MCF 10A (cell line): ENCODE measurements around the gene ADGRD1. TPM values are rescaled to one million over a fixed set of nuclear protein-coding genes. Genes with fewer than 3 reads are reported as not detected.

ENCODE experiments used
- BruUV-seq: library from RNA; stranded (reverse); fragments of 400-500 nt; replicated peaks from 2 replicates; lab custom pipeline; 2021; lab: Mats Ljungman, UMichigan
- CTCF ChIA-PET: fragments of 300-600 bp; sonication (Branson Sonifier 250); formaldehyde crosslinking; extraction: SDS; loops from one replicate; lab custom pipeline; 2021; ENCODE audit warnings: antibody characterized with exemption, inconsistent platforms; lab: Yijun Ruan, JAX
- POLR2A ChIA-PET: fragments of 300-600, 350-650 bp; sonication (Branson Sonifier 250); formaldehyde crosslinking; extraction: SDS; loops from one replicate; lab custom pipeline; 2020; ENCODE audit warnings: antibody characterized with exemption, inconsistent platforms; lab: Yijun Ruan, JAX
- DNase-seq: peaks from one replicate; pipeline ENCODE4 v3.0.0-alpha.2; 2018; ENCODE audit not compliant: unreplicated experiment
- H3K27ac Mint-ChIP-seq: one replicate; pipeline ENCODE4 v1.8.0; 2022; ENCODE audit warnings: mild to moderate bottlenecking, low read depth, mixed read lengths; ENCODE audit not compliant: unreplicated experiment
- H3K27me3 Mint-ChIP-seq: one replicate; pipeline ENCODE4 v1.8.0; 2022; ENCODE audit warnings: mixed read lengths; ENCODE audit not compliant: insufficient read depth, unreplicated experiment
- H3K36me3 Mint-ChIP-seq: one replicate; pipeline ENCODE4 v1.8.0; 2022; ENCODE audit warnings: mild to moderate bottlenecking, moderate library complexity, mixed read lengths; ENCODE audit not compliant: insufficient read depth, unreplicated experiment
- H3K4me1 Mint-ChIP-seq: one replicate; pipeline ENCODE4 v1.8.0; 2022; ENCODE audit warnings: mixed read lengths; ENCODE audit not compliant: insufficient read depth, unreplicated experiment
- H3K4me3 Mint-ChIP-seq: one replicate; pipeline ENCODE4 v1.8.0; 2022; ENCODE audit warnings: mild to moderate bottlenecking, moderate library complexity, mixed read lengths; ENCODE audit not compliant: unreplicated experiment
- H3K9me3 Mint-ChIP-seq: one replicate; pipeline ENCODE4 v1.8.0; 2022; ENCODE audit warnings: mixed read lengths; ENCODE audit not compliant: unreplicated experiment
- CTCF ChIP-seq: fragments of 200-600 bp; IDR thresholded peaks from one replicate; pipeline ENCODE4 v1.8.0; 2022; ENCODE audit warnings: antibody characterized with exemption, mild to moderate bottlenecking; ENCODE audit not compliant: unreplicated experiment
- intact Hi-C: fragments of 100-400 bp; cut with micrococcal nuclease; formaldehyde crosslinking; loops from 2 replicates; pipeline ENCODE4 v1.14.1; 2022
- total RNA-seq: library from RNA; stranded (reverse); gene quantifications from 2 replicates; pipeline ENCODE4 v1.2.3, GENCODE V29; 2022

ADGRD1 gene
- total RNA-seq, 1 experiment from 2014 or later, result 0.68 TPM

DNA sequence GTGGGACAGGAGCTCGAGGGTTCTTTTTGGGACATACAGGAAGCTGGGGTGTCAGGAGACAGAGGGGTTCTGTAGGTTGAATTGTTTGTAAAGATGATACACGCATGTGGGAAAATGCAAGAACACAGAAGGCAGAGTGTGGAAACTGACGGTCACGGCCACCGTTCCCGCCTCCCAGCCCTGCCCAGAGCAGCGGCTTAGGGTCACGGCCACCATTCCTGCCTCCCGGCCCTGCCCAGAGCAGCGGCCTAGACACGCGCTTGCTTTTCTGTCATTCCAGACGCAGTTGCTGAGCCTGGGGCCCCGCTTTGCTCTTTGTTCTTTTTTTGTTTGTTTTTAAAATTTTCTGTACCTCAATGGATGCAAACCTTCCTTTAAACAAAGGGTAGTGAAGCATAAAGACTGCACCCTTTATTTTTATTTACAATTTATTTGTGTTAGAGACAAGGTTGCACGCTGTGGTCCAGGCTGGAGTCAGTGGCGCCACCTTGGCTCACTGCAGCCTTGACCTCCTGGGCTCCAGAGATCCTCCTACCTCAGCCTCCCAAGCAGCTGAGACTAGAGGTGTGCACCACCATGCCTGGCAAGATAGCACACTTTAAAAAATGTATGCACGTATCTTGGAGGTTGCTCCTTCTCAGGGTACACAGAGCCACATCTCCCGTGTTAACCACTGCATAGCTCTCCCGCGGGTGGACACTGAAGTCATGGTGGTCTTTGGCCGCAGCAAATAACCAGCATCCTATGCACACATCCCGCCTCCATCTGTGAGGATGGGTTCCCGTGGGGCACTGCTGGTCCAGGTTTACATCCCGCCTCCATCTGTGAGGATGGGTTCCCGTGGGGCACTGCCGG, 142.3 kb downstream of the ADGRD1 start:
- no TSS peak for BruUV-seq
- Mint-ChIP-seq H3K4me3 (no peak overlapping the region), H3K9me3 (no peaks in the 10 kb centered on the region), H3K27ac (no peak overlapping the region), H3K4me1 (peaks cover 11% of the 10 kb centered on the region), H3K36me3 (no peaks in the 10 kb centered on the region), H3K27me3 (peaks cover 22% of the 10 kb centered on the region)
- TF ChIP-seq CTCF, result no peak
- ChIA-PET CTCF (interaction anchor here (0.5 to 1.6 kb wide), 5 partner anchors 9 to 442 kb away, joined by 3 to 8 read pairs (median 3); no protein-coding TSS in a partner anchor), POLR2A (no interaction called here)
- DNase-seq, result no peak
- intact Hi-C loops, result loop anchor here (10.0 kb wide), 1 partner anchor 331 kb away; no protein-coding TSS in a partner anchor

- peaks cover 22% of the 10 kb centered on the region for H3K27me3 Mint-ChIP-seq
- no peak overlapping the region for H3K4me3 Mint-ChIP-seq
- intact Hi-C loops, result loop anchor here (10.0 kb wide), 1 partner anchor 332 kb away; no protein-coding TSS in a partner anchor
- no peak for DNase-seq
- H3K4me1 Mint-ChIP-seq, result peaks cover 8% of the 10 kb centered on the region
- BruUV-seq, result no TSS peak
- H3K9me3 Mint-ChIP-seq, result no peaks in the 10 kb centered on the region
- no peak for TF ChIP-seq CTCF
- no peaks in the 10 kb centered on the region for H3K36me3 Mint-ChIP-seq
- ChIA-PET CTCF (interaction anchor here (0.7 to 1.6 kb wide), 2 partner anchors 8 to 37 kb away, joined by 3 to 8 read pairs; no protein-coding TSS in a partner anchor), POLR2A (no interaction called here)
- H3K27ac Mint-ChIP-seq, result no peak overlapping the region
These were observed 143.0 kb downstream of the ADGRD1 start for GRCh38 chr12:131096681-131097181.

- ChIA-PET POLR2A (interaction anchor here (0.6 kb wide), 1 partner anchor 23 kb away, joined by 3 read pairs; no protein-coding TSS in a partner anchor), CTCF (interaction anchor here (0.7 to 1.6 kb wide), 2 partner anchors 8 to 556 kb away, joined by 3 to 8 read pairs; no protein-coding TSS in a partner anchor)
- Mint-ChIP-seq H3K27me3 (peaks cover 22% of the 10 kb centered on the region), H3K4me3 (no peak overlapping the region), H3K36me3 (no peaks in the 10 kb centered on the region), H3K27ac (no peak overlapping the region), H3K9me3 (no peaks in the 10 kb centered on the region), H3K4me1 (peaks cover 5% of the 10 kb centered on the region)
- intact Hi-C loops, result loop anchor here (10.0 kb wide), 1 partner anchor 333 kb away; no protein-coding TSS in a partner anchor
- TF ChIP-seq CTCF, result no peak
- no TSS peak for BruUV-seq
- DNase-seq, result no peak
These were observed 143.8 kb downstream of the ADGRD1 start for GRCh38 chr12:131097202-131098177.
